Liver (tissue), 9 donors: ENCODE measurements around the gene ULK4. TPM values are rescaled to one million over a fixed set of nuclear protein-coding genes. Genes with fewer than 3 reads are reported as not detected.

Experiments
- DNase-seq: peaks from one replicate; pipeline ENCODE4 v3.0.0-alpha.2; 2017; ENCODE audit warnings: low spot score
- H3K27ac ChIP-seq, 2 donors: one replicate each; pipeline ENCODE4 v1.7.0; 2013; ENCODE audit warnings: inconsistent platforms in 2 of 2, low read length in 2 of 2, control low read depth in 1 of 2, low read depth in 1 of 2, mild to moderate bottlenecking in 1 of 2
- H3K27me3 ChIP-seq, 4 donors: one replicate each; pipeline versions ENCODE4 v1.6.1 to v1.7.0; 2013; ENCODE audit warnings: low read length in 3 of 4, inconsistent platforms in 1 of 4, mild to moderate bottlenecking in 1 of 4, moderate library complexity in 1 of 4; ENCODE audit not compliant: control insufficient read depth in 4 of 4, insufficient read depth in 4 of 4
- H3K36me3 ChIP-seq, 4 donors: one replicate each; pipeline versions ENCODE4 v1.6.1 to v1.7.0; 2013; ENCODE audit warnings: low read length in 3 of 4, mild to moderate bottlenecking in 3 of 4, low read depth in 1 of 4, moderate library complexity in 1 of 4; ENCODE audit not compliant: control insufficient read depth in 4 of 4, insufficient read depth in 3 of 4
- H3K4me1 ChIP-seq, 4 donors: one replicate each; pipeline versions ENCODE4 v1.6.1 to v1.7.0; 2013; ENCODE audit warnings: low read length in 3 of 4, mild to moderate bottlenecking in 3 of 4, moderate library complexity in 1 of 4; ENCODE audit not compliant: control insufficient read depth in 4 of 4, insufficient read depth in 4 of 4
- H3K4me3 ChIP-seq, 3 donors: one replicate each; pipeline versions ENCODE4 v1.6.1 to v1.7.0; 2013; ENCODE audit warnings: low read length in 3 of 3, control low read depth in 1 of 3, low read depth in 1 of 3, mild to moderate bottlenecking in 1 of 3
- H3K9ac ChIP-seq, 2 donors: one replicate each; pipeline ENCODE4 v1.7.0; 2013; ENCODE audit warnings: low read length in 2 of 2, mild to moderate bottlenecking in 2 of 2, moderate library complexity in 2 of 2, control low read depth in 1 of 2, low read depth in 1 of 2
- H3K9me3 ChIP-seq, 4 donors: one replicate each; pipeline versions ENCODE4 v1.6.1 to v1.7.0; 2013; ENCODE audit warnings: low read length in 3 of 4; ENCODE audit not compliant: control insufficient read depth in 4 of 4
- ATF3 ChIP-seq: IDR thresholded peaks from 2 replicates; pipeline ENCODE4 v1.6.1; 2016; ENCODE audit warnings: antibody characterized with exemption
- CTCF ChIP-seq: fragments of 150-350 bp; IDR thresholded peaks from 2 replicates; pipeline ENCODE4 v1.5.1; 2017; ENCODE audit warnings: improper control_type of control experiment, low read depth, low read length; ENCODE audit not compliant: missing input control
- EGR1 ChIP-seq, 2 donors: IDR thresholded peaks; 2 replicates each; pipeline ENCODE4 v1.6.1; 2016 to 2018; ENCODE audit warnings: antibody characterized with exemption in 2 of 2, low read depth in 2 of 2
- FOXA1 ChIP-seq: IDR thresholded peaks from 2 replicates; pipeline ENCODE4 v1.6.1; 2016; ENCODE audit warnings: antibody characterized with exemption
- FOXA2 ChIP-seq: IDR thresholded peaks from 2 replicates; pipeline ENCODE4 v1.6.1; 2016; ENCODE audit warnings: antibody characterized with exemption
- GABPA ChIP-seq, 2 donors: IDR thresholded peaks in 1 of 2; conservative IDR thresholded peaks in 1 of 2; 2 replicates each; pipeline ENCODE4 v1.6.1; 2016; ENCODE audit warnings: antibody characterized with exemption in 2 of 2, mild to moderate bottlenecking in 1 of 2, moderate library complexity in 1 of 2
- HNF4A ChIP-seq, 2 donors: conservative IDR thresholded peaks; 2 replicates each; pipeline ENCODE4 v1.6.1; 2016; ENCODE audit warnings: antibody characterized with exemption in 2 of 2, mild to moderate bottlenecking in 2 of 2
- HNF4G ChIP-seq: IDR thresholded peaks from 2 replicates; pipeline ENCODE4 v1.6.1; 2016; ENCODE audit warnings: antibody characterized with exemption
- JUND ChIP-seq, 2 donors: IDR thresholded peaks; 2 replicates each; pipeline ENCODE4 v1.6.1; 2016; ENCODE audit warnings: antibody characterized with exemption in 2 of 2
- MAX ChIP-seq: IDR thresholded peaks from 2 replicates; pipeline ENCODE4 v1.6.1; 2016; ENCODE audit warnings: antibody characterized with exemption
- NR2F2 ChIP-seq: IDR thresholded peaks from 2 replicates; pipeline ENCODE4 v1.6.1; 2016; ENCODE audit warnings: antibody characterized with exemption
- RAD21 ChIP-seq, 2 donors: IDR thresholded peaks; 2 replicates each; pipeline ENCODE4 v1.6.1; 2016; ENCODE audit warnings: antibody characterized with exemption in 2 of 2, mild to moderate bottlenecking in 2 of 2
- REST ChIP-seq: IDR thresholded peaks from 2 replicates; pipeline ENCODE4 v1.6.1; 2016; ENCODE audit warnings: antibody characterized with exemption, mild to moderate bottlenecking
- RXRA ChIP-seq, 2 donors: IDR thresholded peaks; 2 replicates each; pipeline ENCODE4 v1.6.1; 2017 to 2018; ENCODE audit warnings: antibody characterized with exemption in 2 of 2, mild to moderate bottlenecking in 1 of 2
- SP1 ChIP-seq: IDR thresholded peaks from 2 replicates; pipeline ENCODE4 v1.6.1; 2018; ENCODE audit warnings: antibody characterized with exemption, mild to moderate bottlenecking
- TAF1 ChIP-seq: conservative IDR thresholded peaks from 2 replicates; pipeline ENCODE4 v1.6.1; 2016; ENCODE audit warnings: antibody characterized with exemption, mild to moderate bottlenecking
- YY1 ChIP-seq: IDR thresholded peaks from 2 replicates; pipeline ENCODE4 v1.6.1; 2016; ENCODE audit warnings: antibody characterized with exemption, mild to moderate bottlenecking
- ZBTB33 ChIP-seq: IDR thresholded peaks from 2 replicates; pipeline ENCODE4 v1.6.1; 2016; ENCODE audit warnings: antibody characterized with exemption
- WGBS: extraction: QIAGEN DNeasy Blood & Tissue Kit; methylation state at CpG from one replicate; pipeline ENCODE4 v1.1.7; 2013; 5-methylcytosine and 5-hydroxymethylcytosine counted together
- polyA plus RNA-seq, 2 donors: library from polyadenylated mRNA; stranded (reverse) in 1 of 2; unstranded in 1 of 2; fragments of 200-250 nt in 1 of 2; fragments of >200 nt in 1 of 2; fragmentation: Nextera tagmentation in 1 of 2; extraction: Ambion mirVana in 1 of 2; gene quantifications; one replicate each; pipeline versions ENCODE4 v1.2.1 to v1.2.3, GENCODE V29; 2013 to 2015
- total RNA-seq, 2 donors: library from RNA; depleted of rRNA; stranded (reverse); fragments of >200 nt; gene quantifications; one replicate each; pipeline ENCODE4 v1.2.3, GENCODE V29; 2014
- donor health status: healthy.
- donor health status: healthy.
- donor health status: healthy.
- donor health status: healthy.
- donor health status: healthy.

Gene ULK4
- total and polyA plus RNA-seq, 4 donors, result 1.1 to 11.5 (median 3.2) TPM

- DNase-seq, result no peak
- no peaks in the 10 kb centered on the region for H3K27me3 ChIP-seq
- no peaks in the 10 kb centered on the region for H3K4me1 ChIP-seq
- no peak for TF ChIP-seq HNF4G
- no peak for TF ChIP-seq CTCF
- no peak for TF ChIP-seq ZBTB33
- TF ChIP-seq MAX, result no peak
- no peak overlapping the region for H3K27ac ChIP-seq
- no peak overlapping the region for H3K9ac ChIP-seq
- H3K9me3 ChIP-seq, result no peaks in the 10 kb centered on the region
- no peak overlapping the region for H3K4me3 ChIP-seq
- no peaks in the 10 kb centered on the region for H3K36me3 ChIP-seq
Observed at GRCh38 chr3:41602121-41602520, 359.8 kb downstream of the ULK4 start.

GRCh38 chr3:41601404-41601987 is 360.4 kb downstream of the ULK4 start:
- TF ChIP-seq NR2F2 (no peak), EGR1 (IDR thresholded peaks at IDR 0.05; ENCODE audit: low read depth in 2 of 2) (no peak), FOXA2 (no peak), HNF4G (no peak), CTCF (no peak), REST (no peak), ATF3 (no peak), YY1 (no peak), HNF4A (conservative IDR thresholded peaks at IDR 0.05) (no peak), RXRA (IDR thresholded peaks at IDR 0.05) (no peak), JUND (IDR thresholded peaks at IDR 0.05) (no peak), MAX (no peak), FOXA1 (no peak), GABPA (IDR thresholded peaks at IDR 0.05 in 1 of 2, conservative IDR thresholded peaks at IDR 0.05 in 1 of 2) (no peak), SP1 (no peak), TAF1 (no peak), ZBTB33 (no peak), RAD21 (IDR thresholded peaks at IDR 0.05) (no peak)
- WGBS, result 66% methylated on average over 1 of the region's 1 CpG
- no peak for DNase-seq

More at GRCh38 chr3:41601404-41601987, 360.4 kb downstream of the ULK4 start:
- Histone ChIP-seq H3K9me3 (no peaks in the 10 kb centered on the region), H3K4me3 (no peak overlapping the region), H3K27ac (no peak overlapping the region), H3K4me1 (no peaks in the 10 kb centered on the region), H3K27me3 (no peaks in the 10 kb centered on the region), H3K9ac (no peak overlapping the region), H3K36me3 (no peaks in the 10 kb centered on the region)
